T-helper 2 cell (primary cell): Measurements from ENCODE around the gene FOXA2.

Source experiments
- DNase-seq, 5 experiments: peaks; one replicate each; pipeline versions ENCODE4 v3.0.0 to v3.0.0-alpha.2; 2012 to 2022

Gene FOXA2

DNA sequence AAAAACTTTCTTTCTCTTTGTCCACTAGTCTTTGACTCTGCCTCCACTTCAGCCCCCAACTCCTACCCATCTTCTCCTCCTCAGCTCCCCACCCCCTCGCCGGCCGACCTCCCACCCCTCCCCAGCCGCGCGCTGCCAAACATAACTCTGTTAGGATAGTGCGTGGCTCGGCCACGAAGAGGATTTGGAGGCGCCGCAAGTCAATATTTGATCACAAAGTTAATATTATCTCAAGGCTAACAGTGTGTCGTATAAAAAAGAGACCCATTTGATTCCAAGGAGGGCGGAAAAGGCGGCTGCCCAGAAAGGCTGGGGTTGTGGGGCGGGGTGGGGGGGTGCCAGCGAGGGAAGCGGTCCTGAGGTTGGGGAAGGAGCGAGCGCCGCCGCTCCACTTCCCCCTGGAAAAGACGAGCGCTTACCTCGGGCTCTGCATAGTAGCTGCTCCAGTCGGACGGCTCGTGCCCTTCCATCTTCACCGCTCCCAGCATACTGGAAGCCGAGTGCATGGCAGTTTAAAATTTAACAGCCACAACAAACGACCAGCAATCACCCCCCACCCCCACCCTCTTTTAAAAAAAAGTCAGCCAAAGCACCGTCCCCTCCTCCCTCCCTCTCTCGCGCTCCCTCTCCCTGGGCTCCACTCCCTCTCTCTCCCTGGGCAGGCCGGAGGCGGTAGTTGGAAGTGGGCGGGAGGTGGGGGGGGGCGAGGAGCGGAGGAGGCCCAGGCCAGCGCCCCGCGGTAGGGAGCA is 425 bp downstream of the FOXA2 start:
- no peak for DNase-seq

GRCh38 chr20:22582964-22583772 is 1.2 kb downstream of the FOXA2 start:
- DNase-seq = no peak

DNA sequence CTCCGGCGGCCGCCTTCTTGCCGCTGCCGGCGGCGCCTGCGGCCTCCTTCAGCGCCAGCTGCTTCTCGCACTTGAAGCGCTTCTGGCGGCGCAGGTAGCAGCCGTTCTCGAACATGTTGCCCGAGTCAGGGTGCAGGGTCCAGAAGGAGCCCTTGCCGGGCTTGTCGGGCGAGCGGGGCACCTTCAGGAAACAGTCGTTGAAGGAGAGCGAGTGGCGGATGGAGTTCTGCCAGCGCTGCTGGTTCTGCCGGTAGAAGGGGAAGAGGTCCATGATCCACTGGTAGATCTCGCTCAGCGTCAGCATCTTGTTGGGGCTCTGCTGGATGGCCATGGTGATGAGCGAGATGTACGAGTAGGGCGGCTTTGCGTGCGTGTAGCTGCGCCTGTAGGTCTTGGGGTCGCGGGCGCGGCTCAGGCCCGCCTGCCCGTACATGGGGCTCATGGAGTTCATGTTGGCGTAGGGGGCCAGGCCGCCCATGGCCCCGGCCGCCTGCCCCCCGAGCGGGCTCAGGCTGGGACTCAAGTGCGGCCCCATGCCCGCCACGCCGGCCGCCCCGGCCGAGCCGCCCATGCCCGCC is 1.9 kb downstream of the FOXA2 start:
- DNase-seq = no peak

GRCh38 chr20:22581437-22582385 is 2.7 kb downstream of the FOXA2 start:
- DNase-seq = no peak

DNA sequence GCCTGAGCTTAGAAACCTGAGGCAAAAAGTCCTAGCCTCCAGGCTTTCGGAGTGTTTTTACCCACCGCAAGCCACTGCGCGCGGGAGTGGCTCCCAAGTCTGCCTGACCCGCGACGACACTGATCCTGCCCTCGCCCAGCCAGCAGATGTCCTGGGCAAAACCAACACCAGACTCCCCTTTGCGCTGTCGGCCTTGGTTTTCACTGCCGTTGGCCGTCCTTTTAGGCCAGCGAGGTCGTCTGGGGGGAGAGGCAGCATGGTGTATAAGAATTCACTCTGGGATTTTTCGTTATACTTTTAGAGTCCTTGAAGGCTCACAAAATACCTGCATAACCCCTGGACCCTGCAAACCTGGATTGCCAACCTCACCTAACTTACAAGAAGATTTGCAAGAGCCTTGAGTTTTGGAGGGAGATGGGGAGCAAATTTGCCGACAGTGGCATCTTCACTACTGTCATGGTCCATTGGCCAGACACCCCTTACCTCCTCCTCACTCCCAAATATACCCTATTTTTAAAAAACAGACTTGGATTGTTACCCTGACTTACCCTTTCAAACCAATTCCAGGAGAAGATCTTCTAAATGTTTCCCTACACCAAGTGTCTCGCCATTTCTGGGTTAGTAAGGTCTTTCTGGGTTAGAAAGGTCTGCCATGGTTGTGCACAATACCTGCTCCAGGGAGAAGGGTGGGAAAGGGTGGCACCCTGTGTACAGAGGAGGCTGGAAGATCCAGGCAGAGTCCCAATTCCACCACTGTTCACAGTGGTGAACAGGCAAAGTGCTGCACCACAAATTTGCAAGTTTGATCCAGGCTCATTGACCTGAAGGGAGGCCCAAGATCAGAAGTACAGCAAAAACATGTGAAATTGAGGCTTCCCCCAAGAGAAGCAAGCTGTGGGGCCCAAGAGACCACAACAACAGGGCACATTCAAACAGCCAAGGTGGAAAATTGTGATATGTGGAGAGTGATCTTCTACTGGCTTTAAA is 4.4 kb downstream of the FOXA2 start:
- no peak for DNase-seq

DNA sequence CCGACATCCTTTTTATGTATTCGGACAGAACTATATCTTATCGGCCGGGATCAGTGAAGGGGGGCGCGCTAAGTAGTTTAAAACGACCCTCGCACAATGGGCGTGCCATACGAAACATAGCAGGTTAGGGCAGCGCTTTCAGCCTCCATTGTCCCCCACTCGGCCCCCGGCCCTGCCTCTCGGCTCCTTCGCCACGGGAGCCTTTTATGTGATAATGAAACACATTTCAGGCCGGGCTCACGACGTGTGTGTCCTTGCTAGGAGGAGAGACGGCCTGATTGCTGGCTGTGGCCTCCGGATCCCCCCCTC is 5.3 kb downstream of the FOXA2 start:
- DNase-seq = no peak

DNA sequence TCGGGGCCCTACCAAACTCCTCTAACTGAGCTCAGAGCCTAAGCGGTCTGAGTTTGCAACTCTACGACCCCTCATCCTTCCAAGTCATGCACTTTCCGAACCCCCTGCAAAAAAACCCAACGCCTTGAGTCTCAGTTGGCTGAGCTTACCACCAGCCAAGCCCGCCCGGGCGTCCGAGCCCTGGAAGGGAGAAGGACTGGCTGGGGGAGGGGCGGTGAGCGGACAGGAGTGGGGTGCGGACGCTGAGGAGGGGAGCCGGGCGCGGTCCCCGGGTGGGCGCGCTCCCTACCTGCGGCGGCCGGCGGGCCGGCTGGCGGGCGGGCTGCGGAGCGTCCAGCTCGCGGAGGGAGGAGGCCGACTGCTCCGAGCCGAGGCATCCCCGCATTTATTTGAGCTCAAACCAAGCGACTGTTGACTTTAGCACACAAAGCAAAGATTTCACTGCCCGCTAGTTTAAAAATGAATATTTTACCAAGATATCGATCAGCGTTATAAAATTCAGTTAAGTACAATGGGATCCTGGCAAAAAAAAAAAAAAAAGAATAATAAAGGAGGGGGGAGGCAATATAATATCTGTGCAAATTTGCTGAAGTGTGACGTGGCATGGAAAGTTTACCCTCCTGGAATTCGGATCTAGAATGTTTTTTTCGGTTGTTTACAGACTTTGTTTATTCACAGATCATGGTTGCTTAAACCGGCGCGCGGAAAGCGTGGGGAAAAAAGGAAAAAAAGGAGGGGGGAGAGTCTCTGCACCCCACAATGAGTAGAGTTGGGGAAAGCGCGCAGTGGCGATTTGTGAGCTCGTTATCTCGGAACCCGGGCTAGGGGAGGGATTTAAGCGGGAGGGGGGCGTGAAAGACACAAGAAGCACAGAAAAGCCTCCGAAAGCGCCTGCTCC is 5.9 kb downstream of the FOXA2 start:
- no peak for DNase-seq

GRCh38 chr20:22577515-22578220 is 6.7 kb downstream of the FOXA2 start:
- no peak for DNase-seq

DNA sequence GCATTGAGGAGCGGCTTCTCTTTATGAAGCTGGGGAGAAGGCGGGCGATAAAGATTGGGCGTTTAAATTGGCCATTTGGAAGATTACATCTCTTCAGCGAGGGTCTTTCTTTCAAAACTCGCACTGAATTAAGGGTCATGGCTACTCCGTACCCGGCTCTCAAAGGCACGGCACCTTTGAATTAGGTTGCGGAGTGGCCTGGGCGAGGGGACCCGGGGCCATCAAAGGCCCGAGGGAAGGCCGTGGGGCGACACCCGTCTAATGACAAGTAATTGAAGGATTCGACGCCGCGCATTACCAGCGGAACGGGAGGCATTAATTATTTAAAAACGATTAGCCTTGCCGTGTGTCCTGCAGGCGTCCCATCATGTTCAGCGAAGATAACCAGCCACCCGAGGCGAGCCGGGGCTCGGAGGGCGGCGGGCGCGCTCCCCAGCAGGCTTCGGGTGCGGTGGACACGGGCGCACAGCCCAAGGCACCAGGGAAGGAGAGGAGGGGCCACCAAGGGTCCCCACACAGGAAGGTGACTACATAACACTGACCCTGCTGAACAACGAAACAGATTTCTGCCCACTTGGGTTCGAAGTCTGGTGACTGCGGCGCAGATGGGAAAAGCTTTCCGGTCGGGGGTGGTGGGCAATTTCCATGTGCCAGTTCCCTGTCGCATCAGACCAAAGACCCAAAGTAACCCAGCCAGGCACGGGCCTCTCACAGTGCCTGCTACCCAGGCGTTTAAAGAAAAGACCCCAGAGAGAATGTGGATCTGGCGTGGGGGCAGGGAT is 7.4 kb downstream of the FOXA2 start:
- no peak for DNase-seq

- DNase-seq = no peak
Measured at GRCh38 chr20:22576273-22576672, 8.1 kb downstream of the FOXA2 start.

DNA sequence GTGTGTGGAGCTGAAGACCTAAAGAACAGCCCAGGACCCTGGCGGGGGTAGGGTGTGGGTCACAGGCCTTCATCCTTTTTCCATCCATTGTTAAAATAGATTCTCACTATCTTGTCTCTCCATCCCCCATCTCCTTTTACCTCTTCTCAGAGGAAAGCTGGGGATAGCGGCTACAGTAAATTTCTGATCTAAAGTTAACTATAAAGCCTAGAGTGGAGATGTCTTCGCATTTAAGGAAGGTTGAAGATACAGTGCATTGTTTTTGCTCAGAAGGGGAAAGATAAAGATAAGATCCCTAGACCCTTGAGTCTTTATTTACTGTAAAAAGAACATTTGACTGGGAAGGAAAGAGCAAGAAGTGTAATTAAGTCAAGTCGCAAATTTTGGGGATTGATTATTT is 8.6 kb downstream of the FOXA2 start:
- DNase-seq = no peak

GRCh38 chr20:22575087-22575721 is 9.2 kb downstream of the FOXA2 start:
- no peak for DNase-seq

DNA sequence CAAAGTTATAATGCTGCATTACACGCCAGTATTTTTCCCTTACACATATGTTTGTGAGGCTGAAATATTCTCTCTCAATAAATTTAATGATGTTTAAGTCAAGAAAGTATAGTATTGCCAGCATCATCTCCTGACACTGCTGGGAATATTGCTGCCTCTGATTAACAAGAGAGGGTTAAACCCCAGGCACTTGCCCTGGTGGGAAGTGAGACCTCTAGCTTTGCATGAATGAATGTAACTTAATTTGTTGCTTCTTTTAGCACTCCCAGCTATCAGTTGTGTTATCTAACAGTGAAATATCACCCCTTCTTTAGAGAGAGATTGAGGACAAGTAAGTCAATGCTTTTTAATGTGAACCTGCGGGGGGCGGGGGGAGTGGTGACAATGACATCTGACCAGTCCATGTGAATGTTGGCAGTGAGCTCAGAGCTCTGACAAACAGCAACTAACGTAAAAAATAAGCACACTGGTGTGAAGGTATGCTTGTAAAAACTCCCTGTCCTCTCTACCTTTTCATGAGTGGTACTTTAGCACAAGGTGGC is 9.8 kb downstream of the FOXA2 start:
- no peak for DNase-seq

DNA sequence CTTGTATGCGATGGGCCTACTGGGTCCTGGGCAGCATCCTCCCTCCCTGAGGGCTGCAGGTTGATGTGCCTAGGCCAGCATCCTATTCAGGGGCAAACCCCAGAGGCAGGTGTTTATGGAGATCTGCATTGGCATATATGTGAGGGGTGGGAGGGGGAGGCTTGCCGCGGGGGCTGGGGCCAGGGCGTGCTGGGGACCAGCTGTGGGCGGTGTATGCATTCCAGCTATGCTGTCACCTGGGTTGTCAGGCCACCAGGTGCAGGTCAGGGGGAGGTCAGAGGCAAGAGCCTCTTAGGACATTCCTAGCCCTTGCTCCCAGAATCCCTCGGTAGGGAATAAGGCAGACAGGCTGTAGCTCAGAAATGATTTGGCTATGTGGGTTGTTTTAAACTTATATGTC is 11.9 kb downstream of the FOXA2 start:
- no peak for DNase-seq

DNA sequence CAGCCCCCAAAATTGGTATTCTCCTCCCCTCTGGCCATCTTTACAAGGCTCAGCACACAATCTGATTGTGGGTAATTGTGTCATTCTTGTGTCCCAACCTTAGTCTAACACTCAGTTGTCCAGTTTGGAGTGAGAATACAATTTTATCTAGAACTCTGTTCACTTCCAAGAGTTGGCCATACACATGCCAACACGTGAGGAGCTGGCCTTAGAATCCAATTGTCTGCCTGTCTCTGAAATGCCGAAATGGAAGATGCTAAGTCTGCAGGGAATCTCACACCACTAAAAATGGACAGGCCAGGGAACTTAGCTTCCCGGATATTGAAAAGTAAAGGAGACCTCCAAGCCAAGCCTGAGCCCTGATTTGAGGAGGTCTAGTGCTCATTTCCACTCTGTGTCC is 12.3 kb downstream of the FOXA2 start:
- DNase-seq = no peak

DNA sequence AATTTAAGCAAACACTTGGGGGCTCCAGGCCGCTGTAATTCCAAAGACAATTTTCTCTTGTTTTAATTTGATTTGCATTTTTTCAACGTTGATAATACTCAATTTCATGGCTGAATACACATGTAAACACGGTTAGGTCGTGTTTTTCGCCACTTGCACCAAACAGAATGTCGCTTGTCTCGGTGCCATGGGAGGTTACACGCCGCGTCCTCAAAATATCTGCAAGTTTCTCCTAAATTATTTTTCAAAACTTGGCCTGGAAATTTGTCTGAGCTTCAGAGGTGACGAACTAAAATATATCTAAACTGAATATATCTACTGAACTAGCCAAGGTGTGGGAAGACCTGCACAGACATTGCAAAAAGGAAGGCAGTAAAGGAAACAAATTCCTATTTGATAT is 15.0 kb downstream of the FOXA2 start:
- DNase-seq = no peak

- no peak for DNase-seq
Measured at GRCh38 chr20:22568872-22569344, 15.5 kb downstream of the FOXA2 start.
